Measurements from ENCODE around the gene RASGEF1B.

The RASGEF1B gene

GRCh38 chr4:81491943-81492342, 20.2 kb upstream of the RASGEF1B start:
- H3K36me3 ChIP-seq (ENCODE audit: control insufficient read depth in 4 of 4, insufficient read depth in 4 of 4, low read length in 3 of 4), result no peaks in the 10 kb centered on the region
- peaks cover 6 to 35% (median 25%) of the 10 kb centered on the region in 4 experiments for H3K4me1 ChIP-seq (ENCODE audit: control extremely low read depth in 1 of 4, control insufficient read depth in 4 of 4, insufficient read depth in 4 of 4, low read length in 3 of 4)
- CTCF ChIA-PET, result interaction anchor here (0.8 to 5.6 kb wide), 6 partner anchors 10 to 25 kb away, joined by 3 to 22 read pairs (median 7); partner anchors contain the start of gene RASGEF1B
- POLR2A ChIA-PET, result interaction anchor here (1.1 kb wide), 2 partner anchors 13 to 20 kb away, joined by 3 to 7 read pairs; partner anchors contain the start of gene RASGEF1B
- no CpG with 5 or more reads among the region's 1 CpG for WGBS (ENCODE audit: insufficient coverage)
- H3K27me3 ChIP-seq (replicated peaks in 2 of 5; ENCODE audit: control insufficient read depth in 4 of 5, insufficient read depth in 5 of 5, low read length in 4 of 5), result no peaks in the 10 kb centered on the region
- DNase-seq, result peak; percentile 85 to 95 (median 92)
- peak overlapping the region in 1 of 7 experiments; percentile 23 for H3K4me3 ChIP-seq (ENCODE audit: control insufficient read depth in 1 of 7, extremely low read depth in 1 of 7, insufficient read depth in 4 of 7, low read depth in 2 of 7, low read length in 6 of 7)
- H3K27ac ChIP-seq (ENCODE audit: insufficient read depth in 1 of 2, low read depth in 1 of 2, low read length in 2 of 2, poor library complexity in 1 of 2, severe bottlenecking in 2 of 2), result peak overlapping the region; percentile 61 to 71
- H3K9me3 ChIP-seq (ENCODE audit: control extremely low read depth in 1 of 5, control insufficient read depth in 4 of 5, insufficient read depth in 2 of 5, low read depth in 1 of 5, low read length in 4 of 5), result peaks cover 0 to 4% (median 0%) of the 10 kb centered on the region in 5 experiments

- no peak overlapping the region for H3K27ac ChIP-seq (ENCODE audit: insufficient read depth in 1 of 2, low read depth in 1 of 2, low read length in 2 of 2, poor library complexity in 1 of 2, severe bottlenecking in 2 of 2)
- H3K4me3 ChIP-seq (ENCODE audit: control insufficient read depth in 1 of 7, extremely low read depth in 1 of 7, insufficient read depth in 4 of 7, low read depth in 2 of 7, low read length in 6 of 7), result no peak overlapping the region
- H3K4me1 ChIP-seq (ENCODE audit: control extremely low read depth in 1 of 4, control insufficient read depth in 4 of 4, insufficient read depth in 4 of 4, low read length in 3 of 4), result peaks cover 6 to 34% (median 25%) of the 10 kb centered on the region in 4 experiments
- H3K9me3 ChIP-seq (ENCODE audit: control extremely low read depth in 1 of 5, control insufficient read depth in 4 of 5, insufficient read depth in 2 of 5, low read depth in 1 of 5, low read length in 4 of 5), result peaks cover 0 to 4% (median 0%) of the 10 kb centered on the region in 5 experiments
- ChIA-PET CTCF (interaction anchor here (0.8 to 2.6 kb wide), 5 partner anchors 11 to 200 kb away, joined by 3 to 17 read pairs (median 4); partner anchors contain the start of gene RASGEF1B), POLR2A (no interaction called here)
- no peaks in the 10 kb centered on the region for H3K27me3 ChIP-seq (replicated peaks in 2 of 5; ENCODE audit: control insufficient read depth in 4 of 5, insufficient read depth in 5 of 5, low read length in 4 of 5)
- no CpG with 5 or more reads among the region's 2 CpGs for WGBS (ENCODE audit: insufficient coverage)
- no peak for DNase-seq
- no peaks in the 10 kb centered on the region for H3K36me3 ChIP-seq (ENCODE audit: control insufficient read depth in 4 of 4, insufficient read depth in 4 of 4, low read length in 3 of 4)
Observed at GRCh38 chr4:81490403-81491160, 18.9 kb upstream of the RASGEF1B start.

DNA sequence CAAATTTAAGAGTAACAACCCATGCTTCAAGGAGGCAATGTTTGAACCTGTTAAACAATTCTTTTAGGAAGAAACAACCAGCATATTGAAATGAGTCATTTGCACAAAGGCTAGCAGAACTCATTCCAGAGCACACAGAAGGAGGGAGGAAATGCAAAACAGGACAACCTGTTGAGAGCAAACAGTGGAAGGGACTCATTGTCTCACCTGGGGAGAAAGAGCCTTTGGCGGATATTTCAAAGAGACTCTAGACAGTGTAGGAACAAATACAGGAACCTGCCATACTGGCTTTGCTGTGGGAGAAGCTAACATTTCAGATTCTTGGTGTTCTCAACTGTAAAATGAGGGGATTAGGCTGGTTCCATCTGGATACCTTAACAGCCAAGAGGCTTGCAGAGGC, 14.8 kb upstream of the RASGEF1B start:
- CTCF ChIA-PET, result interaction anchor here (3.3 kb wide), 1 partner anchor 14 kb away, joined by 15 read pairs; the partner anchor contains the start of gene RASGEF1B
- Histone ChIP-seq H3K4me3 (ENCODE audit: control insufficient read depth in 1 of 7, extremely low read depth in 1 of 7, insufficient read depth in 4 of 7, low read depth in 2 of 7, low read length in 6 of 7) (no peak overlapping the region), H3K36me3 (ENCODE audit: control insufficient read depth in 4 of 4, insufficient read depth in 4 of 4, low read length in 3 of 4) (no peaks in the 10 kb centered on the region), H3K27me3 (replicated peaks in 2 of 5; ENCODE audit: control insufficient read depth in 4 of 5, insufficient read depth in 5 of 5, low read length in 4 of 5) (no peaks in the 10 kb centered on the region), H3K27ac (ENCODE audit: insufficient read depth in 1 of 2, low read depth in 1 of 2, low read length in 2 of 2, poor library complexity in 1 of 2, severe bottlenecking in 2 of 2) (no peak overlapping the region), H3K9me3 (ENCODE audit: control extremely low read depth in 1 of 5, control insufficient read depth in 4 of 5, insufficient read depth in 2 of 5, low read depth in 1 of 5, low read length in 4 of 5) (peaks cover 0 to 4% (median 0%) of the 10 kb centered on the region in 5 experiments), H3K4me1 (ENCODE audit: control extremely low read depth in 1 of 4, control insufficient read depth in 4 of 4, insufficient read depth in 4 of 4, low read length in 3 of 4) (peaks cover 3 to 19% (median 12%) of the 10 kb centered on the region in 4 experiments)
- DNase-seq, result no peak
- WGBS (ENCODE audit: insufficient coverage), result no CpG with 5 or more reads among the region's 1 CpG
- POLR2A ChIA-PET, result no interaction called here

GRCh38 chr4:81485310-81485980, 13.7 kb upstream of the RASGEF1B start:
- ChIA-PET POLR2A (no interaction called here), CTCF (interaction anchor here (1.6 to 3.3 kb wide), 2 partner anchors 13 to 16 kb away, joined by 3 to 15 read pairs; partner anchors contain the start of gene RASGEF1B)
- Histone ChIP-seq H3K36me3 (ENCODE audit: control insufficient read depth in 4 of 4, insufficient read depth in 4 of 4, low read length in 3 of 4) (no peaks in the 10 kb centered on the region), H3K27ac (ENCODE audit: insufficient read depth in 1 of 2, low read depth in 1 of 2, low read length in 2 of 2, poor library complexity in 1 of 2, severe bottlenecking in 2 of 2) (no peak overlapping the region), H3K4me1 (ENCODE audit: control extremely low read depth in 1 of 4, control insufficient read depth in 4 of 4, insufficient read depth in 4 of 4, low read length in 3 of 4) (peaks cover 3 to 19% (median 12%) of the 10 kb centered on the region in 4 experiments), H3K27me3 (replicated peaks in 2 of 5; ENCODE audit: control insufficient read depth in 4 of 5, insufficient read depth in 5 of 5, low read length in 4 of 5) (no peaks in the 10 kb centered on the region), H3K4me3 (ENCODE audit: control insufficient read depth in 1 of 7, extremely low read depth in 1 of 7, insufficient read depth in 4 of 7, low read depth in 2 of 7, low read length in 6 of 7) (no peak overlapping the region), H3K9me3 (ENCODE audit: control extremely low read depth in 1 of 5, control insufficient read depth in 4 of 5, insufficient read depth in 2 of 5, low read depth in 1 of 5, low read length in 4 of 5) (no peaks in the 10 kb centered on the region)
- DNase-seq, result no peak
- WGBS (ENCODE audit: insufficient coverage), result 100% methylated on average over 1 of the region's 5 CpGs

- no peaks in the 10 kb centered on the region for H3K36me3 ChIP-seq (ENCODE audit: control insufficient read depth in 4 of 4, insufficient read depth in 4 of 4, low read length in 3 of 4)
- 17% methylated on average over 1 of the region's 3 CpGs for WGBS (ENCODE audit: insufficient coverage)
- H3K4me3 ChIP-seq (ENCODE audit: control insufficient read depth in 1 of 7, extremely low read depth in 1 of 7, insufficient read depth in 4 of 7, low read depth in 2 of 7, low read length in 6 of 7), result no peak overlapping the region
- H3K9me3 ChIP-seq (ENCODE audit: control extremely low read depth in 1 of 5, control insufficient read depth in 4 of 5, insufficient read depth in 2 of 5, low read depth in 1 of 5, low read length in 4 of 5), result no peaks in the 10 kb centered on the region
- peak; percentile 50 to 70 (median 64) for DNase-seq
- H3K27ac ChIP-seq (ENCODE audit: insufficient read depth in 1 of 2, low read depth in 1 of 2, low read length in 2 of 2, poor library complexity in 1 of 2, severe bottlenecking in 2 of 2), result no peak overlapping the region
- CTCF ChIA-PET, result interaction anchor here (0.6 to 1.6 kb wide), 4 partner anchors 10 to 871 kb away, joined by 3 to 5 read pairs (median 4); partner anchors contain the start of gene RASGEF1B
- POLR2A ChIA-PET, result interaction anchor here (0.6 to 1.0 kb wide), 2 partner anchors 12 to 983 kb away, joined by 3 read pairs; no protein-coding TSS in a partner anchor
- H3K27me3 ChIP-seq (replicated peaks in 2 of 5; ENCODE audit: control insufficient read depth in 4 of 5, insufficient read depth in 5 of 5, low read length in 4 of 5), result no peaks in the 10 kb centered on the region
- peaks cover 3 to 19% (median 12%) of the 10 kb centered on the region in 4 experiments for H3K4me1 ChIP-seq (ENCODE audit: control extremely low read depth in 1 of 4, control insufficient read depth in 4 of 4, insufficient read depth in 4 of 4, low read length in 3 of 4)
Observed at GRCh38 chr4:81482326-81482725, 10.6 kb upstream of the RASGEF1B start.

- CTCF ChIA-PET, result interaction anchor here (1.1 to 1.6 kb wide), 4 partner anchors 9 to 29 kb away, joined by 3 to 5 read pairs (median 4); partner anchors contain the start of gene RASGEF1B
- H3K27ac ChIP-seq (ENCODE audit: insufficient read depth in 1 of 2, low read depth in 1 of 2, low read length in 2 of 2, poor library complexity in 1 of 2, severe bottlenecking in 2 of 2), result no peak overlapping the region
- no CpG with 5 or more reads among the region's 3 CpGs for whole genome bisulfite sequencing (ENCODE audit: insufficient coverage)
- no peaks in the 10 kb centered on the region for H3K9me3 ChIP-seq (ENCODE audit: control extremely low read depth in 1 of 5, control insufficient read depth in 4 of 5, insufficient read depth in 2 of 5, low read depth in 1 of 5, low read length in 4 of 5)
- H3K27me3 ChIP-seq (replicated peaks in 2 of 5; ENCODE audit: control insufficient read depth in 4 of 5, insufficient read depth in 5 of 5, low read length in 4 of 5), result no peaks in the 10 kb centered on the region
- H3K4me3 ChIP-seq (ENCODE audit: control insufficient read depth in 1 of 7, extremely low read depth in 1 of 7, insufficient read depth in 4 of 7, low read depth in 2 of 7, low read length in 6 of 7), result no peak overlapping the region
- DNase-seq, result no peak
- H3K36me3 ChIP-seq (ENCODE audit: control insufficient read depth in 4 of 4, insufficient read depth in 4 of 4, low read length in 3 of 4), result no peaks in the 10 kb centered on the region
- H3K4me1 ChIP-seq (ENCODE audit: control extremely low read depth in 1 of 4, control insufficient read depth in 4 of 4, insufficient read depth in 4 of 4, low read length in 3 of 4), result peaks cover 3 to 19% (median 12%) of the 10 kb centered on the region in 4 experiments
- POLR2A ChIA-PET, result interaction anchor here (1.5 kb wide), 1 partner anchor 9 kb away, joined by 4 read pairs; the partner anchor contains the start of gene RASGEF1B
Observed at GRCh38 chr4:81481151-81481550, 9.4 kb upstream of the RASGEF1B start.

All from common myeloid progenitor, CD34-positive (primary cell).